ENCODE data around the gene AOC1.

Gene AOC1

GRCh38 chr7:150862356-150862755 lies 10.0 kb downstream of the AOC1 start:
- Histone ChIP-seq H3K9me3 (ENCODE audit: insufficient read depth, low read length) (peaks cover 6% of the 10 kb centered on the region; the same call in 1 of the 2 replicates), H3K9ac (ENCODE audit: insufficient read length, low read depth) (no peak overlapping the region), H3K4me3 (ENCODE audit: insufficient read length, low read depth) (no peak overlapping the region), H3K36me3 (ENCODE audit: insufficient read depth, insufficient read length, low read length) (no peaks in the 10 kb centered on the region), H3K4me1 (ENCODE audit: insufficient read depth, insufficient read length) (peaks cover 4% of the 10 kb centered on the region), H3K27me3 (ENCODE audit: insufficient read depth, insufficient read length) (no peaks in the 10 kb centered on the region)
- no peak for DNase-seq (ENCODE audit: low read depth, low spot score)
- TF ChIP-seq ZNF274 (IDR thresholded peaks at IDR 0.05; ENCODE audit: low read depth, low read length): no peak
- TF ChIP-seq SUZ12 (IDR thresholded peaks at IDR 0.05; ENCODE audit: extremely low read depth, insufficient read depth, insufficient read length): no peak
- TF ChIP-seq YY1 (IDR thresholded peaks at IDR 0.05; ENCODE audit: insufficient read depth, insufficient read length): no peak

- TF ChIP-seq ZNF274 (IDR thresholded peaks at IDR 0.05; ENCODE audit: low read depth, low read length) (no peak), SUZ12 (IDR thresholded peaks at IDR 0.05; ENCODE audit: extremely low read depth, insufficient read depth, insufficient read length) (no peak), YY1 (IDR thresholded peaks at IDR 0.05; ENCODE audit: insufficient read depth, insufficient read length) (no peak)
- Histone ChIP-seq H3K36me3 (ENCODE audit: insufficient read depth, insufficient read length, low read length) (no peaks in the 10 kb centered on the region), H3K4me1 (ENCODE audit: insufficient read depth, insufficient read length) (peaks cover 4% of the 10 kb centered on the region), H3K9me3 (ENCODE audit: insufficient read depth, low read length) (peaks cover 9% of the 10 kb centered on the region; the same call in 1 of the 2 replicates), H3K4me3 (ENCODE audit: insufficient read length, low read depth) (no peak overlapping the region), H3K27me3 (ENCODE audit: insufficient read depth, insufficient read length) (no peaks in the 10 kb centered on the region), H3K9ac (ENCODE audit: insufficient read length, low read depth) (no peak overlapping the region)
- no peak for DNase-seq (ENCODE audit: low read depth, low spot score)
These were observed 11.6 kb downstream of the AOC1 start for GRCh38 chr7:150863946-150864345.

- H3K27me3 ChIP-seq (ENCODE audit: insufficient read depth, insufficient read length): no peaks in the 10 kb centered on the region
- TF ChIP-seq ZNF274 (IDR thresholded peaks at IDR 0.05; ENCODE audit: low read depth, low read length) (no peak), YY1 (IDR thresholded peaks at IDR 0.05; ENCODE audit: insufficient read depth, insufficient read length) (no peak), SUZ12 (IDR thresholded peaks at IDR 0.05; ENCODE audit: extremely low read depth, insufficient read depth, insufficient read length) (no peak)
These were observed 14.7 kb downstream of the AOC1 start for GRCh38 chr7:150866932-150867564.

GRCh38 chr7:150867605-150868004 lies 15.3 kb downstream of the AOC1 start:
- H3K9ac ChIP-seq (ENCODE audit: insufficient read length, low read depth): no peak overlapping the region
- no peaks in the 10 kb centered on the region for H3K4me1 ChIP-seq (ENCODE audit: insufficient read depth, insufficient read length)
- peaks cover 9% of the 10 kb centered on the region; the same call in 1 of the 2 replicates for H3K9me3 ChIP-seq (ENCODE audit: insufficient read depth, low read length)
- H3K4me3 ChIP-seq (ENCODE audit: insufficient read length, low read depth): no peak overlapping the region
- H3K27me3 ChIP-seq (ENCODE audit: insufficient read depth, insufficient read length): no peaks in the 10 kb centered on the region
- DNase-seq (ENCODE audit: low read depth, low spot score): no peak
- H3K36me3 ChIP-seq (ENCODE audit: insufficient read depth, insufficient read length, low read length): no peaks in the 10 kb centered on the region
- no peak for TF ChIP-seq ZNF274 (IDR thresholded peaks at IDR 0.05; ENCODE audit: low read depth, low read length)
- TF ChIP-seq SUZ12 (IDR thresholded peaks at IDR 0.05; ENCODE audit: extremely low read depth, insufficient read depth, insufficient read length): no peak

More at GRCh38 chr7:150866932-150867564, 14.7 kb downstream of the AOC1 start:
- Histone ChIP-seq H3K9me3 (ENCODE audit: insufficient read depth, low read length) (peaks cover 9% of the 10 kb centered on the region; the same call in 1 of the 2 replicates), H3K36me3 (ENCODE audit: insufficient read depth, insufficient read length, low read length) (no peaks in the 10 kb centered on the region), H3K9ac (ENCODE audit: insufficient read length, low read depth) (no peak overlapping the region), H3K4me1 (ENCODE audit: insufficient read depth, insufficient read length) (no peaks in the 10 kb centered on the region), H3K4me3 (ENCODE audit: insufficient read length, low read depth) (no peak overlapping the region)
- no peak for DNase-seq (ENCODE audit: low read depth, low spot score)

DNA sequence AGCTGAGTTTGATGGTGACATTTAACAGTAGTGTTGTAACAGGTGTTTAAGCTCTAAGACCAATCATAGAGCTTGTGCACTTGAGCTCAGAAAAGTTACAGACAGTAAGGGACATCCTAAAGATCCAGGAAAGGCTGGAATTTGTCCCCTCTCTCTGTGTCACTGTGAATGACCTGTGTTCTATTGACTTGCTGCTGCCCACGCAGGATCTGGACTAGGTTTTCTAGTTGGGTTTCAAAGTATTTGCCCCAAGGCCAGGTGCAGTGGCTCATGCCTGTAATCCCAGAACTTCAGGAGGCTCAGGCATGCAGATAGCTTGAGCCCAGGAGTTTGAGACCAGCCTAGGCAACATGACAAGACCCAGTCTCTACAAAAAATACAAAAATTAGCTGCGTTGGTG lies 17.1 kb downstream of the AOC1 start:
- no peaks in the 10 kb centered on the region for H3K4me1 ChIP-seq (ENCODE audit: insufficient read depth, insufficient read length)
- TF ChIP-seq ZNF274 (IDR thresholded peaks at IDR 0.05; ENCODE audit: low read depth, low read length) (no peak), SUZ12 (IDR thresholded peaks at IDR 0.05; ENCODE audit: extremely low read depth, insufficient read depth, insufficient read length) (no peak), YY1 (IDR thresholded peaks at IDR 0.05; ENCODE audit: insufficient read depth, insufficient read length) (no peak)
- no peaks in the 10 kb centered on the region for H3K27me3 ChIP-seq (ENCODE audit: insufficient read depth, insufficient read length)
- DNase-seq (ENCODE audit: low read depth, low spot score): no peak
- H3K9ac ChIP-seq (ENCODE audit: insufficient read length, low read depth): no peak overlapping the region
- no peak overlapping the region for H3K4me3 ChIP-seq (ENCODE audit: insufficient read length, low read depth)
- no peaks in the 10 kb centered on the region for H3K36me3 ChIP-seq (ENCODE audit: insufficient read depth, insufficient read length, low read length)
- H3K9me3 ChIP-seq (ENCODE audit: insufficient read depth, low read length): peaks cover 9% of the 10 kb centered on the region; the same call in 1 of the 2 replicates

GRCh38 chr7:150871601-150872000 lies 19.3 kb downstream of the AOC1 start:
- TF ChIP-seq SUZ12 (IDR thresholded peaks at IDR 0.05; ENCODE audit: extremely low read depth, insufficient read depth, insufficient read length): no peak
- TF ChIP-seq ZNF274 (IDR thresholded peaks at IDR 0.05; ENCODE audit: low read depth, low read length): no peak
- no peak for TF ChIP-seq YY1 (IDR thresholded peaks at IDR 0.05; ENCODE audit: insufficient read depth, insufficient read length)
- Histone ChIP-seq H3K4me1 (ENCODE audit: insufficient read depth, insufficient read length) (no peaks in the 10 kb centered on the region), H3K4me3 (ENCODE audit: insufficient read length, low read depth) (no peak overlapping the region), H3K9ac (ENCODE audit: insufficient read length, low read depth) (no peak overlapping the region), H3K9me3 (ENCODE audit: insufficient read depth, low read length) (peaks cover 9% of the 10 kb centered on the region; the same call in 1 of the 2 replicates), H3K36me3 (ENCODE audit: insufficient read depth, insufficient read length, low read length) (no peaks in the 10 kb centered on the region), H3K27me3 (ENCODE audit: insufficient read depth, insufficient read length) (no peaks in the 10 kb centered on the region)
- no peak for DNase-seq (ENCODE audit: low read depth, low spot score)

- Histone ChIP-seq H3K27me3 (ENCODE audit: insufficient read depth, insufficient read length) (no peaks in the 10 kb centered on the region), H3K9me3 (ENCODE audit: insufficient read depth, low read length) (no peaks in the 10 kb centered on the region), H3K9ac (ENCODE audit: insufficient read length, low read depth) (no peak overlapping the region), H3K4me3 (ENCODE audit: insufficient read length, low read depth) (no peak overlapping the region), H3K36me3 (ENCODE audit: insufficient read depth, insufficient read length, low read length) (no peaks in the 10 kb centered on the region), H3K4me1 (ENCODE audit: insufficient read depth, insufficient read length) (no peaks in the 10 kb centered on the region)
- DNase-seq (ENCODE audit: low read depth, low spot score): no peak
- TF ChIP-seq YY1 (IDR thresholded peaks at IDR 0.05; ENCODE audit: insufficient read depth, insufficient read length) (no peak), SUZ12 (IDR thresholded peaks at IDR 0.05; ENCODE audit: extremely low read depth, insufficient read depth, insufficient read length) (no peak), ZNF274 (IDR thresholded peaks at IDR 0.05; ENCODE audit: low read depth, low read length) (no peak)
These were observed 22.3 kb downstream of the AOC1 start for GRCh38 chr7:150874401-150875198.

All from NT2/D1 (cell line).